CD1c-positive myeloid dendritic cell (primary cell): ENCODE data around the gene MALRD1.

Experiments used
- DNase-seq: peaks from one replicate; pipeline ENCODE4 v3.0.0-alpha.2; 2016; ENCODE audit errors: extremely low spot score

Gene MALRD1

DNA sequence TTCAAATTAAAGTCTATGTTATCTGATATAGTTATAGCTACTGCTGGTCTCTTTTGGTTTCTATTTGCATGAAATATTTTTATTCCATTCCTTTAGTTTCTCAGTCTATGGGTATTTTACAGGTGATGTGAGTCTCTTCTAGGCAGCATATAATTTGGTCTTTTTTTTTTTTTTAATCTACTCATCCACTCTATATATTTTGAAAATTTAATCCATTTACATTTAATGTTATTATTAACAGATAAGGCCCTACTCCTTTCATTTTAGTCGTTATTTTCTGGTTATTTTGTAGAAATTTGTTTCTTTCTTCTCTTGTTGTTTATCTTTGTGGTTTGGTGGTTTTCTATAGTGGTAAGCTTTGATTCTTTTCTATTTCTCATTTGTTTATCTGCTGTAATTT is 58.8 kb downstream of the MALRD1 start:
- no peak for DNase-seq

DNA sequence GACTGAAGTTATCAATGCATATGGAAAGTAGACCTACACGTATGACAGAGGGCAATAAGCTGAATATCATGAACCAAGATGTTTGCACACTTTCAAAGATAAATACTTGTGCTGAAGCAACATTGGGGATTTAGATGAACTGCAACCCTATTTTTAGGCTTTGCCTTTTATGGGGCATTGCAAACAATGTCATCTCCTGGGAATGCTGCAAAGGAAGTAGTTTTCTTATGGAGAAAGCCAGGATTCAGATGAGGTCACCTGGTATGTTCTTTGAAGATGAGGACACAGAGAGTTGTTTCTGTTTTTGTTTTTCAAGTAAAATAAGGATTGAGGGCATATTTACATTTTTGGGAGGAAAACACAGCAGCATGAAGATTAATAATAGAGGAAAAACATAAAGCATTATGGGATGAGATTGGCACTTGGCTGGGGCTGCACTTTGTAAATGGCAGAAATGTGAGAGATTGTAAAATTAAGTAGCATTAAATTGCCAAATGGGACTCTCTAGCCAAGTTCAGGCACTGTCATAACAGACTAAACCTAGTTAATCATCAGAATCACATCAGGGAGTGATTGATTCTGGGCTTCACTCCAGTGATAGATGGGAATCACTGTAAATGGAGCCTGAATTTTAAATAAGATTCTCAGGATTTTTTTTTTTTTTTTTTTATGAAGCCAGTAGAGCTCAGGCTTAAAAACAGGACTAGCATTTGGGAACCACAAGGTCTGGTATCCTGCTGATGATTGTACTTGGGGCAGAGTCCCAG is 63.1 kb downstream of the MALRD1 start:
- DNase-seq = no peak

GRCh38 chr10:19117438-19117837 is 68.8 kb downstream of the MALRD1 start:
- DNase-seq = no peak

- no peak for DNase-seq
These were observed 70.6 kb downstream of the MALRD1 start for GRCh38 chr10:19119191-19119590.

- no peak for DNase-seq
These were observed 71.8 kb downstream of the MALRD1 start for GRCh38 chr10:19120381-19120908.

- DNase-seq = no peak
These were observed 85.4 kb downstream of the MALRD1 start for GRCh38 chr10:19133992-19134391.

GRCh38 chr10:19142967-19143366 is 94.4 kb downstream of the MALRD1 start:
- DNase-seq = no peak

GRCh38 chr10:19144206-19144605 is 95.6 kb downstream of the MALRD1 start:
- DNase-seq = no peak

GRCh38 chr10:19154375-19154774 is 105.8 kb downstream of the MALRD1 start:
- DNase-seq = no peak

DNA sequence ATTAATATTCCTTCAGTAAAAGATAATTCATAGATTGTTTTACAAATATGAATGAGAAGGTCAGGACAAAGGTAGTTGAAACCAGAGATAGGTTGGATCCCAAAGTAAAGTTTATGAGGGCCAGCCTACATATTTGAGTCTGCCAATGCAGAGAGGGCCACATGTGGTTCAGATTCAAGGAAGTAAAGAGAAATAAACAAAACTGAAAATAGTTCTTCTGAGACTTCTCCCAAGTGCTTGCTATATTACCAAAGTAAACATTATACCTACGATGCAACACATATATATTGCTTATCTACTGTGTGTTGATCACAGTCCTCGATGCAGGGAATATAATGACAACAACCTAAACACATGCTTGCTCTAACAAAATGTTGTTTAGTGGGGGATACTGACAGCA is 109.8 kb downstream of the MALRD1 start:
- no peak for DNase-seq

DNA sequence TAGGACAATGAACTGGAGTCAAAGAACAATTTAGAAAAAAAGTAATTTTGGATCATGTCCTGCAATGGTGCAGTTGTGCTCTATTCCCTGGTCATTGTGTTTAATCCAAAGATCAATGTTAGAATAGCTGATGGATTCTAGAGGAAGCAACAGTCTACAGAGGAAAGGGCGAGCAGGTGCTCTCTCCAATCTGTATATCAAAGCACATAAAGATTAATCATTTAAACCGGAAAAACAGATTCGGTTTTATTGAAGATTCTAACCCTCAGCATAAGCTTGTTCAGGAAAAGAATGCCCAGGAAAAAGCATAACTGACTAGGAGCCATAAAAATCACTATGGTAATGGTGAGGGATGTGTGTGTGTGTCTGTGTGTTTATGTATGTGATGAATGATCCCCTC is 110.3 kb downstream of the MALRD1 start:
- no peak for DNase-seq

DNA sequence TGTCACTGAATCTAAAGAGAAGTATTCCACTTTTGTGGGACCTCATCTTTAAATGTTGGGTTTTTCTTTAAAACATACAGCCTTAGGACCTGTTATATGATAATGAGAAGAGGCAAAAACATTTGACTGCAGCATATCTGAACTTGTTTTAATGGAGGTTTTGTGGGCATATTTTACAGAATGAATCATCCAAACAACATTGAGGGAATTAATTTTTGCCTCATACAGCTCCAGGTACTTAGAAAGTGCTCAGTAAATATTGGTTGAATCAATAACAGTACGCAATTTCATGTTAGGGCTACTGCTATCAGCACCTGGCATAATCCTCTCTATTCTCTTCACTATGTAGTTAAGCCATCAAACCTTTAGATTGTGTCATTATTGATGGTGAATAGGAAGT is 115.9 kb downstream of the MALRD1 start:
- DNase-seq = no peak

DNA sequence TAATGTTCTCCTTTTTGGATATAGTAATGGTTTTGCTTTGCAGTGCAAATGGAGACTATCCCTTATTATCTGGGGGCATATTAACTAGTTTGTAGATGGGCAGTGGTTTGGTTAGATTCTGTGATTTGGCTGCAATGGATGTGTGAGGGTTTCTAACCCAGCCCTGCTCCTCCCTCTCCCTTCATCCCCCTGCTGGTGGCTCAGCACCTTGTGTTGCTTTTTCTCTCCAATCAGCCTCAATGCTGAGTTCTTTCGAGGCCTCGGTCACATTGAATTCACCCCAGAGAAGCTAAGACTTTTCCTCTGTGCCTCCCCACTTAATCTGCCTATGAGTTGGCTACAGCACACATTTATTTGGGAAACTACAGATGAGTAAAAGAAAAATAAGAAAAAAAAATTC is 120.0 kb downstream of the MALRD1 start:
- DNase-seq = no peak

DNA sequence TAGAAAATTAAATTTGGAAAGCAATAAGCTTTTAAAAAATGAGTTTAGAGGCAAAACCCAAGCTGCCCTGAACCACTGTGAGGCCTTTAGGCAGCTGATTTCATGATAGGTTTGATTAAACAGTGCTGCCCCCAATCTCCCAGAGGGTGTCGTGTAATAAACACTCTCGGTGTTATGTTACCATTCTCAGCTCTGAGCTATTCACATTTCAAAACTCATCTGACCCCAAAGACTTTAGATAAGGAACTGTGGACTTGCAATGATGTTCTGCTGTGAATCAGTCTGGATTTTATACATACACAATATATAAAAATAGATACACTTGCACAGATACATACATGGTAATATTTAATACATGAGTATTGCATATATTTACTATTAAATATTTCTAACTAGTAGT is 120.4 kb downstream of the MALRD1 start:
- no peak for DNase-seq

DNA sequence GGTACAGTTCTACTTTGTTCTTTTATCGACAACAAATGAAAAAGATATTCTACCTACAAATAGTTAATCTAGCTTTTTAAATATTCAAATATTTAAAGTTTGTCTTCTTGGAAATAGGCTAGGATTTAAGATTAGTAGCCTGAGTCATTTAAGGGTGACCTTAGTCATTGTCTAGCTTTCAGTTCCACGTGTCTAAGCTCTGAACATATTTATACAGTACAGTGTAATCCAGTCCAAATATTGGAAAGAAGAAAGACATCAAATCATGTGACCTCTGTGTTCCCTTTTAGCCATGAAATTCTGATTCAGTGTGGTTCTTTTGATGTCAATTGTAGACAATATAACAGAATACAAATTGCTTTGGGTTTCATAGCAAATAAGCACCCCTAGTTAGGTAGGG is 121.1 kb downstream of the MALRD1 start:
- DNase-seq = no peak

DNA sequence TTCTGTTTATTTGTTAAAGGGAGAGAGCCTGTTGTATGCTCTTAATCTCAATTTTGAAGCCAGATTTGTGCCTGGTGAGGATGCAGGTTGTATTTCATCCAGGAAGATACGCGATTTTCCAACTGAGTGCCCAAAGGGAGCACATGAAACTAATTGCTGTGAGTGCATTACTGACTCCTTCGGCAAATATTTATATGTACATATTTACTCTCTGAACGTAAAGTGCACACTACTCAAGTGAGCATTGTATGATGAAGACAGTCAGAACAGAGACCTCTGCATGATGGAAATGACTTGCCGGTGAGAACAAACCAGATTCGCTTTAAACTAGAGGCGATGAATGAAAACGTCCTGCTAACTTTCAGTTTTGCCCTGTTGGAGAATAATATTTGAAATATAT is 130.1 kb downstream of the MALRD1 start:
- no peak for DNase-seq

DNA sequence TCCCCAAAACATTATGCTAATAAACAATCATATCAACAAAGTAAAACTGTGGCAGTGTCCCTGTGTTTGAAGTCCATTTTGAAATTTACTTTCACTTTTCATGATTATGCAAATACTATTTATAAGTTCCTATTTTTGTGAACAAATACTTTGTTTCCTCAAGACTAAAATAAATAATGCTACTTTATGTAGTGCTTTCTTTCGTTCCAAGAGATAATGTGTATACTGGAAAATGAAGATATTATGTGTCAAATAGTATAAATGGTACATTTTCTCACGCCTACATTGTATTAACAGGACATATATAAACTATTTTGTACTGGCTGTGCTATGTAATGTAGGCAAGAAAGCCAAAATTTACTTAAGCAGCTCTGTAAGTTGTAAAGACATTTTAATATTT is 136.3 kb downstream of the MALRD1 start:
- no peak for DNase-seq

GRCh38 chr10:19194866-19195265 is 146.3 kb downstream of the MALRD1 start:
- DNase-seq = no peak

GRCh38 chr10:19195698-19196097 is 147.1 kb downstream of the MALRD1 start:
- no peak for DNase-seq

DNA sequence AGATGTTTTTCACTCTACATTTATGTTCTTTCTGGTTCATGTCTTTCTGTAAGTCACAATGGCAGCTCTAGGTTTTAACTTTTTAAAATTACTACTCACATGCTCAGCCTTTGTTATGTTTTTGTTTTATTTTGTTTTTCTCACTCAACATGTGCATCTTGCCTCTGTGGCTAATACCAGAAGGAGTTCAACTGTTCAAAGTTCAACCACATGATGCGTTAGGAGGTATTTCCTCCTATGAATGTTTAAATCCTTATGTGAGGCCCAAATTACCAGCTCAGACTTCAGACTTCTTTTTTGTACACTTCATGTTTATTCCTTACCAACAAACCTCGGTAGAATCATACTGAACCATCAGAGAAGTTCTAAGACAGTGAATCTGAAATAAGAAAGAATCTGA is 151.6 kb downstream of the MALRD1 start:
- DNase-seq = no peak

GRCh38 chr10:19204246-19204917 is 155.8 kb downstream of the MALRD1 start:
- DNase-seq = no peak

DNA sequence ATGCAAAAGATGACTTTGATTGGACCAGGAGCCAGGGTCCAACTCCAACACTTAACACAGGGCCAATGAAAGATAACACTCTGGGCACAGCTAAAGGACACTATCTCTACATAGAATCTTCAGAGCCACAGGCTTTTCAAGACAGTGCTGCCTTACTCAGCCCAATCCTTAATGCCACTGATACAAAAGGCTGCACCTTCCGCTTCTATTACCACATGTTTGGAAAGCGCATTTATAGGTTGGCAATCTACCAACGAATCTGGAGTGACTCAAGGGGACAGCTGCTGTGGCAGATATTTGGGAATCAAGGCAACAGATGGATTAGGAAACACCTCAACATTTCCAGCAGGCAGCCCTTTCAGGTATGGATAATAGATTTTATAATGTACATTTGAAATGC is 160.7 kb downstream of the MALRD1 start:
- DNase-seq = no peak

DNA sequence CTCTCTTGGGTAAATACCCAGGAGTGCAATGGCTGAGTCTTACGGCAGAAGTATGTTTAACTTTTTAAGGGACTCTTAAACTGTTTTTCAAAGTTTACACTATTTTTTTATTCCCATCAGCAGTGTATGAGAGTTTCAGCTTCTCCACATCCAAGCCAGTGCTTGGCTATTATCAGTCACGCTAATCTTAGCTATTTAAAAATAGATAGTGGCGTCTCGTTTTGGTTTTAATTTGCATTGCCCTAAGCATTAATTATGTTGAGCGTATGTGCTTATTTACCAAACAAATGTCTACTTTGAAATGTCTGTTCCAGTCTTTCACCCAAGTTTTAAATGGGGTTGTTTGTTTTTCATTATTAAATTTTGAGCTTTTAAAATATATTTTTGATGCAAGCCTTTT is 164.0 kb downstream of the MALRD1 start:
- no peak for DNase-seq
